ENCODE results near the gene UBE2M. TPM values are rescaled to one million over a fixed set of nuclear protein-coding genes. Genes with fewer than 3 reads are reported as not detected.

The UBE2M gene
- total RNA-seq, 1 experiment from 2014 or later = 185 TPM

GRCh38 chr19:58585442-58586132 lies 27.2 kb upstream of the UBE2M start:
- H3K36me3 ChIP-seq (ENCODE audit: insufficient read depth, low read length, poor library complexity, severe bottlenecking) = peaks cover 19% of the 10 kb centered on the region
- intact Hi-C loops (cut with micrococcal nuclease; ENCODE audit: unreplicated experiment) = no loop called here
- no peaks in the 10 kb centered on the region for H3K27me3 ChIP-seq (replicated peaks; ENCODE audit: insufficient read depth, low read depth, low read length, poor library complexity)
- ChIA-PET CTCF (no interaction called here), POLR2A (ENCODE audit: low non-redundant PET) (no interaction called here)
- no peaks in the 10 kb centered on the region for H3K9me3 ChIP-seq (ENCODE audit: low read depth, low read length, poor library complexity, severe bottlenecking)
- DNase-seq (ENCODE audit: low spot score) = no peak
- H3K4me1 ChIP-seq (ENCODE audit: insufficient read depth, low read length, poor library complexity, severe bottlenecking) = no peaks in the 10 kb centered on the region
- no peak overlapping the region for H3K27ac ChIP-seq (ENCODE audit: low read depth, low read length, poor library complexity, severe bottlenecking)
- BruUV-seq (replicated peaks) = no TSS peak
- H3K4me3 ChIP-seq (ENCODE audit: low read depth, low read length, poor library complexity, severe bottlenecking) = no peak overlapping the region
- TF ChIP-seq EZH2 (IDR thresholded peaks at IDR 0.05; ENCODE audit: borderline replicate concordance, low read depth, low read length, poor library complexity, severe bottlenecking) (no peak), CTCF (conservative IDR thresholded peaks at IDR 0.05; ENCODE audit: low read depth, low read length) (no peak)

GRCh38 chr19:58584498-58585441 lies 26.4 kb upstream of the UBE2M start:
- ChIA-PET POLR2A (ENCODE audit: low non-redundant PET) (no interaction called here), CTCF (no interaction called here)
- Histone ChIP-seq H3K4me1 (ENCODE audit: insufficient read depth, low read length, poor library complexity, severe bottlenecking) (peaks cover 3% of the 10 kb centered on the region), H3K9me3 (ENCODE audit: low read depth, low read length, poor library complexity, severe bottlenecking) (no peaks in the 10 kb centered on the region), H3K27me3 (replicated peaks; ENCODE audit: insufficient read depth, low read depth, low read length, poor library complexity) (no peaks in the 10 kb centered on the region), H3K4me3 (ENCODE audit: low read depth, low read length, poor library complexity, severe bottlenecking) (no peak overlapping the region), H3K36me3 (ENCODE audit: insufficient read depth, low read length, poor library complexity, severe bottlenecking) (peaks cover 19% of the 10 kb centered on the region), H3K27ac (ENCODE audit: low read depth, low read length, poor library complexity, severe bottlenecking) (no peak overlapping the region)
- DNase-seq (ENCODE audit: low spot score) = no peak
- no TSS peak for BruUV-seq (replicated peaks)
- intact Hi-C loops (cut with micrococcal nuclease; ENCODE audit: unreplicated experiment) = no loop called here
- TF ChIP-seq EZH2 (IDR thresholded peaks at IDR 0.05; ENCODE audit: borderline replicate concordance, low read depth, low read length, poor library complexity, severe bottlenecking) = no peak
- TF ChIP-seq CTCF (conservative IDR thresholded peaks at IDR 0.05; ENCODE audit: low read depth, low read length) = no peak

DNA sequence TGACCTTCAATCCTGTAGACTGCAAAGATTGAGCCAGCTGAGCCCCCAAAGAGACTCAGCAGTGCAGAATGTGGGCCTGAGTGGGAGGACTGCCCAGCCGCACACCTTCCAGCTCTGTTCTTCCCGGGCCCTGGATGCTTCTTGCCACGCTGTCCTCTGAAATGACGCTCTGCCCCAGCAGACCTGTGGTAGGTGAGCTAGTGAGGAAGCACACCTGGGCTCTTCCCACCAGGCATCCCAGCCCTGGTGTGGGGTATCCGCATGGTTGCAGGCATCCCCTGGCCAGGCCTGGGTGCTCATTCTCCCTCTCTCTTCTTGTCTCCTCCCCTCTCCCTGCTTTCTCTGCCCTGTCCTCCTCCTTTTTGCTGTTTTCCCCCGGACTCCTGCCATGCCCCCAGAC lies 24.6 kb upstream of the UBE2M start:
- TF ChIP-seq EZH2 (IDR thresholded peaks at IDR 0.05; ENCODE audit: borderline replicate concordance, low read depth, low read length, poor library complexity, severe bottlenecking) (no peak), CTCF (conservative IDR thresholded peaks at IDR 0.05; ENCODE audit: low read depth, low read length) (no peak)
- H3K36me3 ChIP-seq (ENCODE audit: insufficient read depth, low read length, poor library complexity, severe bottlenecking) = peaks cover 19% of the 10 kb centered on the region
- no peak for DNase-seq (ENCODE audit: low spot score)
- H3K4me1 ChIP-seq (ENCODE audit: insufficient read depth, low read length, poor library complexity, severe bottlenecking) = peaks cover 13% of the 10 kb centered on the region
- H3K9me3 ChIP-seq (ENCODE audit: low read depth, low read length, poor library complexity, severe bottlenecking) = no peaks in the 10 kb centered on the region
- CTCF ChIA-PET = no interaction called here
- intact Hi-C loops (cut with micrococcal nuclease; ENCODE audit: unreplicated experiment) = no loop called here
- BruUV-seq (replicated peaks) = no TSS peak
- H3K4me3 ChIP-seq (ENCODE audit: low read depth, low read length, poor library complexity, severe bottlenecking) = no peak overlapping the region
- POLR2A ChIA-PET (ENCODE audit: low non-redundant PET) = no interaction called here
- no peaks in the 10 kb centered on the region for H3K27me3 ChIP-seq (replicated peaks; ENCODE audit: insufficient read depth, low read depth, low read length, poor library complexity)
- no peak overlapping the region for H3K27ac ChIP-seq (ENCODE audit: low read depth, low read length, poor library complexity, severe bottlenecking)
